Uterus (tissue), 2 donors: ENCODE measurements around the gene ADRA2B.

Source experiments
- CTCF ChIP-seq, 4 experiments: fragments of 200-600 bp in 2 of 4; fragments of 450-650 bp in 2 of 4; sonication (generic) in 2 of 4; IDR thresholded peaks; one replicate each; pipeline ENCODE4 v1.5.1; 2016 to 2019; ENCODE audit warnings: antibody characterized with exemption in 4 of 4, mild to moderate bottlenecking in 2 of 4, moderate library complexity in 1 of 4
- POLR2A ChIP-seq, 2 donors: fragments of 450-650 bp; IDR thresholded peaks; one replicate each; pipeline ENCODE4 v1.6.1; 2016; ENCODE audit warnings: antibody characterized with exemption in 2 of 2, mild to moderate bottlenecking in 1 of 2, moderate library complexity in 1 of 2

- TF ChIP-seq CTCF (IDR thresholded peaks at IDR 0.05) (no peak), POLR2A (IDR thresholded peaks at IDR 0.05) (no peak)
These were observed 33.9 kb downstream of the ADRA2B start for GRCh38 chr2:96082211-96083063.
